ENCODE measurements around the gene LRRC4B.

DNA sequence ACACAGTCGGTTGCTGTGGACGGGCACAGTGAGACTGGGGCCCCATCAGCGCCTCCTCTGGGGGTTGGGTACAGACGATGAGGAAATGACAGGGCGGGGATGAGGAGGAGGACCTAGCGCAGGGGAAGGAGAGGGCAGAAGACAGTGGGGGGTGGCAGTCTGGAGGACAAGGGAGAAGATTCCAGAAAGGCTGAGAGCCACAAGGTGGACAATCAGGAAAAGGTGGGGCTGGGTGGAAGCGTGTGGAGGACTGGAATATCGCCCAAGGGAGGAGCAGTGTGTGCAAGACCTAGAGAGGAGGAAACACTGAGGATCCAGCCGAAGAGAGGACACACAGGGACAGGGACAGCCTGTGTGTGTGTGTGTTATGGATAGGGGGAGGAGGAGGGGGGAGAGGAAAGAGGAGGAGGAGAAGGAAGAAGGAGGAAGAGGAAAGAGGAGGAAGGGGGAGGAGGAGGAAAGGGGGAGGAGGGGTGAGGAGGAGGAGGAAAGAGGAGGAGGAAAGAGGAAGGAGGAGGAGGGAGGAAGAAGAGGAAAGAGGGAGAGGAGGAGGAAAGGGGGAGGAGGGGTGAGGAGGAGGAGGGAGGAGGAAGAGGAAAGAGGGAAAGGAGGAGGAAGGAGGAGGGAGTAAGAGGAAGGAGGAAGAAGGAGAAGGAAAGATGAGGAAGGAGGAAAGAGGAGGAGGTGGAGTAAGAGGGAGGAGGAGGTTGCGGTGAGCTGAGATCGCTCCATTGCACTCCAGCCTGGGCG, 75.8 kb downstream of the LRRC4B start:
- no peak for TF ChIP-seq CTCF (IDR thresholded peaks at IDR 0.05)
- TF ChIP-seq SMC3 (IDR thresholded peaks at IDR 0.05; ENCODE audit: low read depth, low read length), result no peak
- TF ChIP-seq, protein P1, sequence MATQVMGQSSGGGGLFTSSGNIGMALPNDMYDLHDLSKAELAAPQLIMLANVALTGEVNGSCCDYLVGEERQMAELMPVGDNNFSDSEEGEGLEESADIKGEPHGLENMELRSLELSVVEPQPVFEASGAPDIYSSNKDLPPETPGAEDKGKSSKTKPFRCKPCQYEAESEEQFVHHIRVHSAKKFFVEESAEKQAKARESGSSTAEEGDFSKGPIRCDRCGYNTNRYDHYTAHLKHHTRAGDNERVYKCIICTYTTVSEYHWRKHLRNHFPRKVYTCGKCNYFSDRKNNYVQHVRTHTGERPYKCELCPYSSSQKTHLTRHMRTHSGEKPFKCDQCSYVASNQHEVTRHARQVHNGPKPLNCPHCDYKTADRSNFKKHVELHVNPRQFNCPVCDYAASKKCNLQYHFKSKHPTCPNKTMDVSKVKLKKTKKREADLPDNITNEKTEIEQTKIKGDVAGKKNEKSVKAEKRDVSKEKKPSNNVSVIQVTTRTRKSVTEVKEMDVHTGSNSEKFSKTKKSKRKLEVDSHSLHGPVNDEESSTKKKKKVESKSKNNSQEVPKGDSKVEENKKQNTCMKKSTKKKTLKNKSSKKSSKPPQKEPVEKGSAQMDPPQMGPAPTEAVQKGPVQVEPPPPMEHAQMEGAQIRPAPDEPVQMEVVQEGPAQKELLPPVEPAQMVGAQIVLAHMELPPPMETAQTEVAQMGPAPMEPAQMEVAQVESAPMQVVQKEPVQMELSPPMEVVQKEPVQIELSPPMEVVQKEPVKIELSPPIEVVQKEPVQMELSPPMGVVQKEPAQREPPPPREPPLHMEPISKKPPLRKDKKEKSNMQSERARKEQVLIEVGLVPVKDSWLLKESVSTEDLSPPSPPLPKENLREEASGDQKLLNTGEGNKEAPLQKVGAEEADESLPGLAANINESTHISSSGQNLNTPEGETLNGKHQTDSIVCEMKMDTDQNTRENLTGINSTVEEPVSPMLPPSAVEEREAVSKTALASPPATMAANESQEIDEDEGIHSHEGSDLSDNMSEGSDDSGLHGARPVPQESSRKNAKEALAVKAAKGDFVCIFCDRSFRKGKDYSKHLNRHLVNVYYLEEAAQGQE (IDR thresholded peaks at IDR 0.05; ENCODE audit: low read depth, low read length), result no peak
- TF ChIP-seq, protein P2, sequence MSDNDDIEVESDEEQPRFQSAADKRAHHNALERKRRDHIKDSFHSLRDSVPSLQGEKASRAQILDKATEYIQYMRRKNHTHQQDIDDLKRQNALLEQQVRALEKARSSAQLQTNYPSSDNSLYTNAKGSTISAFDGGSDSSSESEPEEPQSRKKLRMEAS (IDR thresholded peaks at IDR 0.05; ENCODE audit: low read depth), result no peak
- no peak for TF ChIP-seq TAF1 (IDR thresholded peaks at IDR 0.05; ENCODE audit: borderline replicate concordance, low read depth, low read length)
- TF ChIP-seq USF1 (IDR thresholded peaks at IDR 0.05; ENCODE audit: borderline replicate concordance, low read depth), result no peak
- TF ChIP-seq EP300 (IDR thresholded peaks at IDR 0.05; ENCODE audit: borderline replicate concordance in 1 of 2, low read depth in 1 of 2, low read length in 1 of 2), result no peak

Data from SK-N-SH (cell line).